H1 (cell line): ENCODE measurements around the gene CCDC138. TPM values are rescaled to one million over a fixed set of nuclear protein-coding genes. Genes with fewer than 3 reads are reported as not detected.

ENCODE experiments used
- CTCF ChIA-PET: fragments of 300-600 bp; sonication (Branson Sonifier 250); formaldehyde crosslinking; loops from one replicate; lab custom pipeline; 2021; ENCODE audit not compliant: partially characterized antibody; lab: Charles Lee
- POLR2A ChIA-PET: fragments of 300-600 bp; sonication (Branson Sonifier 250); formaldehyde crosslinking; loops from one replicate; lab custom pipeline; 2021; ENCODE audit warnings: inconsistent platforms; ENCODE audit not compliant: partially characterized antibody; lab: Charles Lee
- DNase-seq, 2 experiments: peaks; one replicate each; pipeline versions ENCODE4 v3.0.0 to v3.0.0-alpha.2; 2010 to 2022; ENCODE audit warnings: low spot score in 2 of 2, low read depth in 1 of 2, mixed read lengths in 1 of 2
- FAIRE-seq: peaks from 2 replicates; lab custom pipeline; 2011; peaks lifted over from hg19 to GRCh38; lab: Jason Lieb, UNC
- H2AFZ ChIP-seq: 2 replicates; pipeline ENCODE4 v1.8.1; 2012; ENCODE audit warnings: low read length, inconsistent platforms
- H2AK5ac ChIP-seq: 2 replicates; pipeline ENCODE4 v1.6.1; 2013; ENCODE audit warnings: low read depth, low read length
- H2BK120ac ChIP-seq: replicated peaks from 2 replicates; pipeline ENCODE3; 2013; ENCODE audit warnings: low read depth, low read length, inconsistent platforms
- H2BK12ac ChIP-seq: 2 replicates; pipeline ENCODE4 v1.6.1; 2013; ENCODE audit warnings: low read depth, low read length
- H2BK15ac ChIP-seq: 2 replicates; pipeline ENCODE4 v1.6.1; 2013; ENCODE audit warnings: low read length
- H2BK20ac ChIP-seq: 2 replicates; pipeline ENCODE4 v1.6.1; 2013; ENCODE audit warnings: low read length
- H2BK5ac ChIP-seq: 2 replicates; pipeline ENCODE4 v1.6.1; 2013; ENCODE audit warnings: low read depth, low read length
- H3K14ac ChIP-seq: 2 replicates; pipeline ENCODE4 v1.6.1; 2013; ENCODE audit warnings: inconsistent platforms; ENCODE audit not compliant: insufficient read length
- H3K18ac ChIP-seq: 2 replicates; pipeline ENCODE4 v1.6.1; 2013; ENCODE audit warnings: low read length; ENCODE audit errors: extremely low read depth
- H3K23ac ChIP-seq: 2 replicates; pipeline ENCODE4 v1.6.1; 2013; ENCODE audit warnings: inconsistent platforms; ENCODE audit not compliant: insufficient read length
- H3K23me2 ChIP-seq: 2 replicates; pipeline ENCODE4 v1.6.1; 2013; ENCODE audit warnings: low read depth, low read length
- H3K27ac ChIP-seq: 2 replicates; pipeline ENCODE4 v1.6.1; 2011; ENCODE audit warnings: low read depth, low read length, inconsistent platforms
- H3K27me3 ChIP-seq, 4 experiments: replicated peaks in 1 of 4; 1 replicate in 1 of 4; 2 replicates in 3 of 4; pipeline versions ENCODE4 v1.6.1 to v1.8.1; 2011 to 2013; ENCODE audit warnings: low read length in 3 of 4, mild to moderate bottlenecking in 3 of 4, inconsistent platforms in 2 of 4, mixed read lengths in 2 of 4, moderate library complexity in 1 of 4; ENCODE audit not compliant: control insufficient read depth in 3 of 4, insufficient read depth in 3 of 4; ENCODE audit errors: extremely low read depth in 1 of 4
- H3K36me3 ChIP-seq, 4 experiments: 2 replicates each; pipeline versions ENCODE4 v1.6.1 to v1.8.1; 2011 to 2013; ENCODE audit warnings: mild to moderate bottlenecking in 4 of 4, low read length in 3 of 4, moderate library complexity in 2 of 4, control low read depth in 1 of 4, inconsistent platforms in 1 of 4; ENCODE audit not compliant: insufficient read depth in 4 of 4, control insufficient read depth in 2 of 4
- H3K4ac ChIP-seq: replicated peaks from 2 replicates; pipeline ENCODE3; 2013; ENCODE audit warnings: low read length, low read depth, mixed read lengths, inconsistent platforms; ENCODE audit not compliant: insufficient read length
- H3K4me1 ChIP-seq, 4 experiments: replicated peaks in 1 of 4; 1 replicate in 1 of 4; 2 replicates in 3 of 4; pipeline versions ENCODE4 v1.6.1 to v1.8.1; 2011 to 2013; ENCODE audit warnings: low read length in 3 of 4, inconsistent platforms in 2 of 4, mixed read lengths in 1 of 4; ENCODE audit not compliant: insufficient read depth in 4 of 4, control insufficient read depth in 3 of 4
- H3K4me2 ChIP-seq, 2 experiments: 2 replicates each; pipeline versions ENCODE4 v1.6.1 to v1.8.1; 2011 to 2013; ENCODE audit warnings: low read depth in 2 of 2, low read length in 2 of 2, control low read depth in 1 of 2, inconsistent platforms in 1 of 2, mild to moderate bottlenecking in 1 of 2; ENCODE audit not compliant: insufficient read depth in 1 of 2
- H3K4me3 ChIP-seq, 4 experiments: fragments of 200-600, 300-600 bp in 1 of 4; sonication (generic), shearing (Covaris generic), sonication (Bioruptor Twin) in 1 of 4; 2 replicates each; pipeline versions ENCODE4 v1.5.1 to v1.8.1; 2011 to 2016; ENCODE audit warnings: low read length in 4 of 4, low read depth in 3 of 4, control low read depth in 2 of 4, inconsistent platforms in 2 of 4, mild to moderate bottlenecking in 2 of 4, mixed read lengths in 1 of 4, moderate library complexity in 1 of 4; ENCODE audit not compliant: insufficient read depth in 2 of 4; ENCODE audit errors: extremely low read depth in 1 of 4
- H3K56ac ChIP-seq: replicated peaks from 2 replicates; pipeline ENCODE3; 2013; ENCODE audit warnings: low read depth, mild to moderate bottlenecking, mixed read lengths, low read length, inconsistent platforms; ENCODE audit not compliant: insufficient read length
- H3K79me1 ChIP-seq: 2 replicates; pipeline ENCODE4 v1.6.1; 2013; ENCODE audit warnings: low read depth, low read length, control low read depth
- H3K79me2 ChIP-seq, 2 experiments: 2 replicates each; pipeline versions ENCODE4 v1.6.1 to v1.8.1; 2012 to 2013; ENCODE audit warnings: low read length in 2 of 2, mild to moderate bottlenecking in 2 of 2, inconsistent platforms in 1 of 2; ENCODE audit not compliant: insufficient read depth in 2 of 2, control insufficient read depth in 1 of 2
- H3K9ac ChIP-seq, 4 experiments: replicated peaks in 1 of 4; 1 replicate in 1 of 4; 2 replicates in 3 of 4; pipeline versions ENCODE4 v1.6.1 to v1.8.1; 2011 to 2013; ENCODE audit warnings: low read depth in 3 of 4, low read length in 3 of 4, control low read depth in 2 of 4, mild to moderate bottlenecking in 2 of 4, moderate library complexity in 2 of 4, inconsistent platforms in 1 of 4; ENCODE audit errors: extremely low read depth in 1 of 4
- H3K9me3 ChIP-seq, 2 experiments: 2 replicates each; pipeline versions ENCODE4 v1.6.1 to v1.8.1; 2012 to 2013; ENCODE audit warnings: mild to moderate bottlenecking in 2 of 2, moderate library complexity in 2 of 2, control low read depth in 1 of 2, inconsistent platforms in 1 of 2, low read depth in 1 of 2, low read length in 1 of 2, mixed read lengths in 1 of 2; ENCODE audit not compliant: insufficient read depth in 2 of 2
- H4K20me1 ChIP-seq, 2 experiments: replicated peaks in 1 of 2; 2 replicates each; pipeline versions ENCODE3 to v1.8.1; 2011 to 2013; ENCODE audit warnings: inconsistent platforms in 2 of 2, low read length in 2 of 2, mild to moderate bottlenecking in 1 of 2; ENCODE audit not compliant: insufficient read depth in 2 of 2, control insufficient read depth in 1 of 2
- H4K5ac ChIP-seq: 2 replicates; pipeline ENCODE4 v1.6.1; 2013; ENCODE audit warnings: low read length, low read depth, mixed read lengths, inconsistent platforms; ENCODE audit not compliant: insufficient read length
- H4K8ac ChIP-seq: 2 replicates; pipeline ENCODE4 v1.8.0; 2013; ENCODE audit warnings: mild to moderate bottlenecking, moderate library complexity, low read length, inconsistent platforms; ENCODE audit not compliant: insufficient read depth; ENCODE audit errors: extremely low read depth
- H4K91ac ChIP-seq: replicated peaks from 2 replicates; pipeline ENCODE3; 2013; ENCODE audit warnings: low read length, mixed read lengths, inconsistent platforms; ENCODE audit not compliant: insufficient read length
- ATF2 ChIP-seq: IDR thresholded peaks from 2 replicates; pipeline ENCODE4 v1.6.1; 2012; ENCODE audit warnings: low read length, inconsistent platforms
- RAD21 ChIP-seq, 2 experiments: IDR thresholded peaks in 1 of 2; conservative IDR thresholded peaks in 1 of 2; 2 replicates each; pipeline ENCODE4 v1.6.1; 2011; ENCODE audit warnings: low read depth in 2 of 2, low read length in 2 of 2, improper control_type of control experiment in 1 of 2, inconsistent platforms in 1 of 2, mild to moderate bottlenecking in 1 of 2, moderate library complexity in 1 of 2
- RBBP5 ChIP-seq: IDR thresholded peaks from 2 replicates; pipeline ENCODE4 v1.7.1; 2012; ENCODE audit warnings: low read depth, mild to moderate bottlenecking, inconsistent platforms, low read length, moderate library complexity, borderline replicate concordance
- TAF1 ChIP-seq: IDR thresholded peaks from 2 replicates; pipeline ENCODE4 v1.6.1; 2011; ENCODE audit warnings: mild to moderate bottlenecking, low read depth, low read length
- TAF7 ChIP-seq: optimal IDR thresholded peaks from 2 replicates; pipeline ENCODE3; 2011; ENCODE audit warnings: low read depth, mild to moderate bottlenecking, inconsistent platforms, low read length, moderate library complexity, borderline replicate concordance
- WGBS, 2 experiments: shearing (Covaris generic) in 1 of 2; methylation state at CpG; one replicate each; pipeline versions ENCODE4 v1.1.6 to v1.1.7; 2013 to 2015; ENCODE audit warnings: low lambda C conversion rate in 2 of 2, mixed read lengths in 2 of 2, inconsistent platforms in 1 of 2, low coverage in 1 of 2, missing lambda C conversion rate in 1 of 2; ENCODE audit not compliant: insufficient replicate concordance in 2 of 2, insufficient coverage in 1 of 2, insufficient read length in 1 of 2; ENCODE audit errors: extremely low coverage in 1 of 2, missing lambda C conversion rate in 1 of 2; 5-methylcytosine and 5-hydroxymethylcytosine counted together
- polyA plus RNA-seq, 7 experiments: library from polyadenylated mRNA; depleted of rRNA in 3 of 7; stranded (reverse) in 5 of 7; unstranded in 2 of 7; fragments of >200 nt in 5 of 7; fragments of 200-250 nt in 2 of 7; gene quantifications; 1 replicate in 5 of 7; 2 replicates in 1 of 7; 4 replicates in 1 of 7; pipeline versions ENCODE4 v1.2.1 to v1.2.3, GENCODE V29; 2011 to 2013; ENCODE audit warnings: missing spikeins in 2 of 7, mixed read lengths in 2 of 7
- total RNA-seq: library from RNA; stranded (reverse); fragmentation: NEBNext Ultra II Directional; extraction: Animal tissue kit (Norgen Biotek cat#: 25700); gene quantifications from 2 replicates; pipeline ENCODE4 v1.2.1, GENCODE V29; 2021

CCDC138 gene
- total and polyA plus RNA-seq, 2 of the 8 experiments (the other 6 are each of a cell fraction or from before 2014, with no cell fraction given) = 8.3 to 29.8 TPM

- ChIA-PET CTCF (interaction anchor here (1.2 kb wide), 1 partner anchor 100 kb away, joined by 3 read pairs; no protein-coding TSS in a partner anchor), POLR2A (no interaction called here)
- FAIRE-seq = no peak
Measured at GRCh38 chr2:108868911-108869310, 82.3 kb downstream of the CCDC138 start.

More at GRCh38 chr2:108868911-108869310, 82.3 kb downstream of the CCDC138 start:
- no peak overlapping the region for H3K27ac ChIP-seq
- H3K14ac ChIP-seq = no peak overlapping the region
- no peak overlapping the region for H2AFZ ChIP-seq
- H3K23ac ChIP-seq = no peak overlapping the region
- no peak overlapping the region for H3K4me3 ChIP-seq
- no peak overlapping the region for H3K4ac ChIP-seq
- no peaks in the 10 kb centered on the region for H3K79me2 ChIP-seq
- H3K36me3 ChIP-seq = peaks cover 0 to 6% (median 2%) of the 10 kb centered on the region in 4 experiments; a peak in 5 of 8 replicates
- H3K27me3 ChIP-seq = no peaks in the 10 kb centered on the region
- 86% methylated on average over 1 of the region's 1 CpG; no CpG with 5 or more reads in 1 of the 2 experiments for WGBS, 2 experiments
- no peaks in the 10 kb centered on the region for H3K4me1 ChIP-seq
- H4K5ac ChIP-seq = no peak overlapping the region
- no peaks in the 10 kb centered on the region for H3K79me1 ChIP-seq
- H3K56ac ChIP-seq = no peak overlapping the region
- no peak overlapping the region for H2BK12ac ChIP-seq
- no peak for DNase-seq
- H4K20me1 ChIP-seq = no peaks in the 10 kb centered on the region
- TF ChIP-seq TAF7 (no peak), RAD21 (IDR thresholded peaks at IDR 0.05 in 1 of 2, conservative IDR thresholded peaks at IDR 0.05 in 1 of 2; ENCODE audit: low read depth in 2 of 2, low read length in 2 of 2) (no peak), TAF1 (no peak), ATF2 (no peak), RBBP5 (no peak)
- no peak overlapping the region for H2BK15ac ChIP-seq
- H3K18ac ChIP-seq = no peak overlapping the region
- H2BK120ac ChIP-seq = no peak overlapping the region
- H2BK20ac ChIP-seq = no peak overlapping the region
- no peak overlapping the region for H2BK5ac ChIP-seq
- no peak overlapping the region for H4K91ac ChIP-seq
- no peak overlapping the region for H2AK5ac ChIP-seq
- H3K9me3 ChIP-seq = no peaks in the 10 kb centered on the region
- no peak overlapping the region for H3K9ac ChIP-seq
- H3K4me2 ChIP-seq = no peak overlapping the region
- H3K23me2 ChIP-seq = no peaks in the 10 kb centered on the region
- no peak overlapping the region for H4K8ac ChIP-seq
